ENCODE measurements around the gene PDE7B.

Gene PDE7B

DNA sequence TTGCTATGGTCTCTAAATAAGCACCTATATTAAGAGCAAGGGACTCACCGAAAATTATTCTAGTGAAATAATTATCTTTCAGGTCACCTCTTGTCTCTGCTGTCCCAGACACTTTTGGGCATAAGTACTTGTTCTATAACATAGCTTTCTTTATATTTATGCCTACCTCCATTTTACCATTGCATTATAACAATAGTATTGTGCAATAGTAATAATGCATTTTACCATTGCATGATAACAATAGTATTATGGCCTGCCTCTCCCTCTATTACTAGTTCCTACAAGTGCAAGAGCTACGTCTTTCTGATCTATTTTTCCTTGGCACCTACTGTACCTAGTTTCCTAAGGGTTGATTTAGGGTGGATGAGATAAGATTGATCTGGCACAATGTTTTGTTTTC lies 169.2 kb downstream of the PDE7B start:
- Histone ChIP-seq H3K4me2 (ENCODE audit: low read length) (no peak overlapping the region), H3K9ac (ENCODE audit: low read length) (no peak overlapping the region), H3K79me1 (ENCODE audit: low read length) (no peaks in the 10 kb centered on the region), H3K4me3 (ENCODE audit: low read depth, low read length) (no peak overlapping the region), H3K27ac (ENCODE audit: low read depth, low read length) (no peak overlapping the region), H2BK5ac (ENCODE audit: low read depth, low read length, poor library complexity) (no peak overlapping the region), H3K14ac (ENCODE audit: low read length) (no peak overlapping the region), H4K12ac (ENCODE audit: low read depth, low read length) (no peak overlapping the region), H2AK5ac (ENCODE audit: low read length) (no peak overlapping the region), H3K79me2 (ENCODE audit: control insufficient read depth, insufficient read depth, low read length, poor library complexity) (no peaks in the 10 kb centered on the region), H3K9me3 (ENCODE audit: insufficient read depth, low read depth, low read length) (no peaks in the 10 kb centered on the region), H3K18ac (ENCODE audit: low read length) (no peak overlapping the region), H4K8ac (ENCODE audit: low read depth, low read length) (no peak overlapping the region), H2BK12ac (ENCODE audit: low read length) (no peak overlapping the region), H2BK120ac (ENCODE audit: insufficient read depth, low read length, poor library complexity) (no peak overlapping the region), H3K27me3 (ENCODE audit: insufficient read depth, low read length) (no peaks in the 10 kb centered on the region), H3K4ac (ENCODE audit: low read depth, low read length) (no peak overlapping the region), H4K91ac (ENCODE audit: low read depth, low read length) (no peak overlapping the region), H3K4me1 (ENCODE audit: control insufficient read depth in 1 of 2, insufficient read depth in 2 of 2, low read length in 2 of 2) (no peaks in the 10 kb centered on the region), H3K36me3 (ENCODE audit: control insufficient read depth in 1 of 2, insufficient read depth in 2 of 2, low read length in 2 of 2) (no peaks in the 10 kb centered on the region), H2AFZ (ENCODE audit: insufficient read depth, low read length, poor library complexity) (no peak overlapping the region), H3K23ac (ENCODE audit: low read length) (no peak overlapping the region)
- no peak for DNase-seq
- WGBS (ENCODE audit: extremely low coverage, insufficient coverage, insufficient read length) = no CpG with 5 or more reads among the region's 2 CpGs

DNA sequence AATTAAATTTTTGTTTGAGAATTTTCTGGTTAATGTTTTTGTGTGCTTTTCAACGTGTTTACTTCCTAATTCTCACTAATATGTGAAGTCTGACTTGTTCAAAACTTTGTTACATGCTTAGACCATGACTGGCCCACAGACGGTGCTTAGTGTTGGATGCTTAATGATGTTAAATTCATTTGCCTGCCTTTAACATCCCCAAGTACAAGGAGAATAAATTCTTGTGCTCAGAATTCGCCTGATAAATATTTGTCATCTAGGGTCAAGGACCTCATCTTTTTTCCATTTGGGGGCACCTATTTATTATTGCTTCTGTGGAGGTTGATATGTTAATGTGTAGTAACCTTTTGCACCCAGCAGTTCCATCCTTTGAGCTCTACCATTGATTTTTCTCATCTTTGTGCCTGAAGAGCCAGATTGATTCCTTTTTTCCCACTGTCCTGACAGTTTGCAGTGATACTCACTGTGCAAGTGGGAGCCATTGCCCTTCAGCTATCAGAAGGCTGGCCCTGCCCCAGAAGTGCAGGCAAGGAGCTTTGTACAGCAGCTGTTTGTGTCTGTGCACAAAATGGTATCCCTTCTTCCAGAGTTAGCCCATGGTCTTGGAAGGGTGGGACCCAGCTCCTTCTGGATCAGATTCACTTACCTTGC lies 170.8 kb downstream of the PDE7B start:
- no peaks in the 10 kb centered on the region for H3K27me3 ChIP-seq (ENCODE audit: insufficient read depth, low read length)
- H2BK5ac ChIP-seq (ENCODE audit: low read depth, low read length, poor library complexity) = no peak overlapping the region
- no peaks in the 10 kb centered on the region for H3K79me2 ChIP-seq (ENCODE audit: control insufficient read depth, insufficient read depth, low read length, poor library complexity)
- DNase-seq = no peak
- H3K4me2 ChIP-seq (ENCODE audit: low read length) = no peak overlapping the region
- no peak overlapping the region for H3K23ac ChIP-seq (ENCODE audit: low read length)
- H2AFZ ChIP-seq (ENCODE audit: insufficient read depth, low read length, poor library complexity) = no peak overlapping the region
- H4K8ac ChIP-seq (ENCODE audit: low read depth, low read length) = no peak overlapping the region
- H3K14ac ChIP-seq (ENCODE audit: low read length) = no peak overlapping the region
- H3K4me3 ChIP-seq (ENCODE audit: low read depth, low read length) = no peak overlapping the region
- H4K91ac ChIP-seq (ENCODE audit: low read depth, low read length) = no peak overlapping the region
- WGBS (ENCODE audit: extremely low coverage, insufficient coverage, insufficient read length) = no CpG with 5 or more reads among the region's 3 CpGs
- H2AK5ac ChIP-seq (ENCODE audit: low read length) = no peak overlapping the region
- no peak overlapping the region for H3K27ac ChIP-seq (ENCODE audit: low read depth, low read length)
- no peak overlapping the region for H3K9ac ChIP-seq (ENCODE audit: low read length)
- no peaks in the 10 kb centered on the region for H3K9me3 ChIP-seq (ENCODE audit: insufficient read depth, low read depth, low read length)
- no peak overlapping the region for H2BK120ac ChIP-seq (ENCODE audit: insufficient read depth, low read length, poor library complexity)
- H3K79me1 ChIP-seq (ENCODE audit: low read length) = no peaks in the 10 kb centered on the region
- H3K4ac ChIP-seq (ENCODE audit: low read depth, low read length) = no peak overlapping the region
- no peaks in the 10 kb centered on the region for H3K36me3 ChIP-seq (ENCODE audit: control insufficient read depth in 1 of 2, insufficient read depth in 2 of 2, low read length in 2 of 2)
- no peak overlapping the region for H4K12ac ChIP-seq (ENCODE audit: low read depth, low read length)
- no peaks in the 10 kb centered on the region for H3K4me1 ChIP-seq (ENCODE audit: control insufficient read depth in 1 of 2, insufficient read depth in 2 of 2, low read length in 2 of 2)
- no peak overlapping the region for H3K18ac ChIP-seq (ENCODE audit: low read length)
- H2BK12ac ChIP-seq (ENCODE audit: low read length) = no peak overlapping the region

DNA sequence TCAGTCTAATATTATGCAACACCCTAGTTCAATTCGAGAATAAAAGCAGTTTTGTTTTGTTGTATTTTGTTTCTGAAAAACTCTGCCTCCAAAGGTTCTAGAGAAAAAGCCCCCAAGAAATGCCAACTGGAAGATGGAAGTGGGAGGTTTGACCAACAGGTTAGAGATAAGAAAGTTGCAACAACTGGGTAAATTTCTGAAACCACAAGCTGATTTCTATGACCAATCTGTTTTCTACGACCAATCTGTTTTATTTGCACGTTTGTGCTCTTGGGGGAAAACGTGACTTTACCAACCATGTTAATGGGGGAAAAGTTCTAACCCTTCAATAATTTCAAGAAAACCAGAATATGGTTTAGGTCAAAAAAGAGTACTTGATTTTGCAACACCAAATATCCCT lies 173.2 kb downstream of the PDE7B start:
- no CpG with 5 or more reads among the region's 4 CpGs for WGBS (ENCODE audit: extremely low coverage, insufficient coverage, insufficient read length)
- no peaks in the 10 kb centered on the region for H3K79me1 ChIP-seq (ENCODE audit: low read length)
- no peaks in the 10 kb centered on the region for H3K27me3 ChIP-seq (ENCODE audit: insufficient read depth, low read length)
- no peak overlapping the region for H3K4ac ChIP-seq (ENCODE audit: low read depth, low read length)
- no peak overlapping the region for H3K27ac ChIP-seq (ENCODE audit: low read depth, low read length)
- no peaks in the 10 kb centered on the region for H3K79me2 ChIP-seq (ENCODE audit: control insufficient read depth, insufficient read depth, low read length, poor library complexity)
- no peaks in the 10 kb centered on the region for H3K9me3 ChIP-seq (ENCODE audit: insufficient read depth, low read depth, low read length)
- H2BK120ac ChIP-seq (ENCODE audit: insufficient read depth, low read length, poor library complexity) = no peak overlapping the region
- H3K23ac ChIP-seq (ENCODE audit: low read length) = no peak overlapping the region
- no peak overlapping the region for H2BK12ac ChIP-seq (ENCODE audit: low read length)
- H3K14ac ChIP-seq (ENCODE audit: low read length) = no peak overlapping the region
- H4K8ac ChIP-seq (ENCODE audit: low read depth, low read length) = no peak overlapping the region
- H2AK5ac ChIP-seq (ENCODE audit: low read length) = no peak overlapping the region
- no peaks in the 10 kb centered on the region for H3K36me3 ChIP-seq (ENCODE audit: control insufficient read depth in 1 of 2, insufficient read depth in 2 of 2, low read length in 2 of 2)
- H4K91ac ChIP-seq (ENCODE audit: low read depth, low read length) = no peak overlapping the region
- no peak overlapping the region for H2AFZ ChIP-seq (ENCODE audit: insufficient read depth, low read length, poor library complexity)
- H3K4me2 ChIP-seq (ENCODE audit: low read length) = no peak overlapping the region
- no peak overlapping the region for H3K4me3 ChIP-seq (ENCODE audit: low read depth, low read length)
- no peak overlapping the region for H2BK5ac ChIP-seq (ENCODE audit: low read depth, low read length, poor library complexity)
- H3K9ac ChIP-seq (ENCODE audit: low read length) = no peak overlapping the region
- DNase-seq = no peak
- H3K18ac ChIP-seq (ENCODE audit: low read length) = no peak overlapping the region
- H4K12ac ChIP-seq (ENCODE audit: low read depth, low read length) = no peak overlapping the region
- H3K4me1 ChIP-seq (ENCODE audit: control insufficient read depth in 1 of 2, insufficient read depth in 2 of 2, low read length in 2 of 2) = no peaks in the 10 kb centered on the region

GRCh38 chr6:136025736-136026135 lies 174.2 kb downstream of the PDE7B start:
- Histone ChIP-seq H3K4me2 (ENCODE audit: low read length) (no peak overlapping the region), H3K79me2 (ENCODE audit: control insufficient read depth, insufficient read depth, low read length, poor library complexity) (no peaks in the 10 kb centered on the region), H3K27ac (ENCODE audit: low read depth, low read length) (no peak overlapping the region), H3K18ac (ENCODE audit: low read length) (no peak overlapping the region), H2AFZ (ENCODE audit: insufficient read depth, low read length, poor library complexity) (no peak overlapping the region), H2BK5ac (ENCODE audit: low read depth, low read length, poor library complexity) (no peak overlapping the region), H4K8ac (ENCODE audit: low read depth, low read length) (no peak overlapping the region), H3K4me3 (ENCODE audit: low read depth, low read length) (no peak overlapping the region), H2BK120ac (ENCODE audit: insufficient read depth, low read length, poor library complexity) (no peak overlapping the region), H2AK5ac (ENCODE audit: low read length) (no peak overlapping the region), H3K4me1 (ENCODE audit: control insufficient read depth in 1 of 2, insufficient read depth in 2 of 2, low read length in 2 of 2) (no peaks in the 10 kb centered on the region), H3K14ac (ENCODE audit: low read length) (no peak overlapping the region), H2BK12ac (ENCODE audit: low read length) (no peak overlapping the region), H3K9me3 (ENCODE audit: insufficient read depth, low read depth, low read length) (no peaks in the 10 kb centered on the region), H3K79me1 (ENCODE audit: low read length) (no peaks in the 10 kb centered on the region), H3K4ac (ENCODE audit: low read depth, low read length) (no peak overlapping the region), H3K36me3 (ENCODE audit: control insufficient read depth in 1 of 2, insufficient read depth in 2 of 2, low read length in 2 of 2) (no peaks in the 10 kb centered on the region), H3K9ac (ENCODE audit: low read length) (no peak overlapping the region), H3K27me3 (ENCODE audit: insufficient read depth, low read length) (no peaks in the 10 kb centered on the region), H4K91ac (ENCODE audit: low read depth, low read length) (no peak overlapping the region), H4K12ac (ENCODE audit: low read depth, low read length) (no peak overlapping the region), H3K23ac (ENCODE audit: low read length) (no peak overlapping the region)
- DNase-seq = no peak
- WGBS (ENCODE audit: extremely low coverage, insufficient coverage, insufficient read length) = no CpG with 5 or more reads among the region's 2 CpGs
